HepG2 (cell line): Measurements from ENCODE around the gene TNXB. TPM values are rescaled to one million over a fixed set of nuclear protein-coding genes. Genes with fewer than 3 reads are reported as not detected.

Source experiments
- ATAC-seq: fragments of 200-7000 bp; cut with Tn5 transposase; 3 replicates; pipeline ENCODE4 v1.9.1; 2020; ENCODE audit warnings: mild to moderate bottlenecking, moderate library complexity
- BruUV-seq: library from RNA; stranded (reverse); fragments of 400-500 nt; replicated peaks from 2 replicates; lab custom pipeline; 2021; lab: Mats Ljungman, UMichigan
- CTCF ChIA-PET: fragments of 300-600 bp; formaldehyde crosslinking; extraction: SDS; loops from one replicate; lab custom pipeline; 2021; ENCODE audit warnings: low total read pairs, inconsistent platforms, low intra/inter-chr PET ratio; lab: Yijun Ruan, JAX
- POLR2A ChIA-PET: fragments of 350-600 bp; sonication (Branson Sonifier 250); formaldehyde crosslinking; loops from one replicate; lab custom pipeline; 2020; ENCODE audit warnings: antibody characterized with exemption, inconsistent platforms; lab: Yijun Ruan, JAX
- DNase-seq: peaks from one replicate; pipeline ENCODE4 v3.0.0-alpha.2; 2015; ENCODE audit warnings: low spot score
- FAIRE-seq: peaks from 3 replicates; lab custom pipeline; 2011; peaks lifted over from hg19 to GRCh38; lab: Jason Lieb, UNC
- H2AFZ ChIP-seq: one replicate; pipeline ENCODE4 v1.6.1; 2011; ENCODE audit warnings: low read length, inconsistent platforms
- H3K27ac ChIP-seq: fragments of 300-600 bp; 3 replicates; pipeline ENCODE4 v1.8.0; 2011; ENCODE audit warnings: mixed run types, mild to moderate bottlenecking, mixed read lengths, low read length, inconsistent platforms; ENCODE audit not compliant: insufficient read depth; ENCODE audit errors: extremely low read length
- H3K27me3 ChIP-seq, 2 experiments: fragments of 200-600 bp in 1 of 2; 2 replicates in 1 of 2; 3 replicates in 1 of 2; pipeline versions ENCODE4 v1.6.0 to v1.8.0; 2011; ENCODE audit warnings: low read length in 2 of 2, mild to moderate bottlenecking in 2 of 2, moderate library complexity in 2 of 2, inconsistent platforms in 1 of 2; ENCODE audit not compliant: insufficient read depth in 2 of 2, control insufficient read depth in 1 of 2
- H3K36me3 ChIP-seq, 2 experiments: fragments of 200-600 bp in 1 of 2; replicated peaks in 1 of 2; 2 replicates in 1 of 2; 3 replicates in 1 of 2; pipeline versions ENCODE4 v1.5.1 to v1.8.0; 2011; ENCODE audit warnings: low read length in 2 of 2, inconsistent platforms in 1 of 2; ENCODE audit not compliant: insufficient read depth in 2 of 2, control insufficient read depth in 1 of 2
- H3K4me1 ChIP-seq: 2 replicates; pipeline ENCODE4 v1.5.1; 2012; ENCODE audit warnings: low read length, inconsistent platforms; ENCODE audit not compliant: insufficient read depth
- H3K4me2 ChIP-seq: 2 replicates; pipeline ENCODE4 v1.6.0; 2011; ENCODE audit warnings: low read depth, low read length, inconsistent platforms
- H3K4me3 ChIP-seq, 3 experiments: fragments of 200-600 bp in 1 of 3; sonication (generic), shearing (Covaris generic) in 1 of 3; replicated peaks in 1 of 3; 2 replicates each; pipeline ENCODE4 v1.5.1; 2011 to 2016; ENCODE audit warnings: low read length in 3 of 3, inconsistent platforms in 2 of 3, low read depth in 2 of 3, mild to moderate bottlenecking in 2 of 3, control low read depth in 1 of 3, mixed read lengths in 1 of 3; ENCODE audit not compliant: insufficient read depth in 1 of 3
- H3K79me2 ChIP-seq: one replicate; pipeline ENCODE4 v1.6.1; 2011; ENCODE audit warnings: low read length, inconsistent platforms; ENCODE audit not compliant: insufficient read depth
- H3K9ac ChIP-seq: 2 replicates; pipeline ENCODE4 v1.6.0; 2011; ENCODE audit warnings: mild to moderate bottlenecking, low read depth, low read length, inconsistent platforms; ENCODE audit not compliant: insufficient read depth
- H3K9me3 ChIP-seq: 2 replicates; pipeline ENCODE4 v1.5.1; 2012; ENCODE audit warnings: mild to moderate bottlenecking, low read length
- H4K20me1 ChIP-seq: 2 replicates; pipeline ENCODE4 v1.6.0; 2011; ENCODE audit warnings: inconsistent platforms, mild to moderate bottlenecking, low read length, moderate library complexity; ENCODE audit not compliant: insufficient read depth
- DRAP1 ChIP-seq: IDR thresholded peaks from 2 replicates; pipeline ENCODE4 v1.6.1; 2016; ENCODE audit warnings: missing genetic modification reagents, missing compliant biosample characterization
- HNF4A ChIP-seq: sonication (generic); formaldehyde crosslinking; IDR thresholded peaks from 2 replicates; pipeline ENCODE4 v1.4.0; 2020; ENCODE audit warnings: missing genetic modification reagents
- KLF16 ChIP-seq, 2 experiments: sonication (generic) in 1 of 2; formaldehyde crosslinking in 1 of 2; IDR thresholded peaks; 2 replicates each; pipeline versions ENCODE4 v1.6.1 to v1.8.0; 2016 to 2023; ENCODE audit warnings: missing genetic modification reagents in 2 of 2, missing compliant biosample characterization in 1 of 2
- MAZ ChIP-seq, 2 experiments: sonication (generic) in 1 of 2; formaldehyde crosslinking in 1 of 2; IDR thresholded peaks; 2 replicates each; pipeline versions ENCODE4 v1.5.0 to v1.6.1; 2012 to 2020; ENCODE audit warnings: low read depth in 2 of 2, mild to moderate bottlenecking in 2 of 2, borderline replicate concordance in 1 of 2, improper control_type of control experiment in 1 of 2, low read length in 1 of 2, missing genetic modification reagents in 1 of 2, moderate library complexity in 1 of 2
- MBNL3 ChIP-seq: fragments of 250-450 bp; sonication (Bioruptor Pico); conservative IDR thresholded peaks from 2 replicates; pipeline ENCODE4 v1.8.0; 2022; ENCODE audit warnings: mild to moderate bottlenecking, inconsistent platforms
- NRL ChIP-seq: sonication (generic); formaldehyde crosslinking; IDR thresholded peaks from 2 replicates; pipeline ENCODE4 v1.5.0; 2020; ENCODE audit warnings: missing genetic modification reagents, mild to moderate bottlenecking, moderate library complexity, borderline replicate concordance
- POLR2AphosphoS5 ChIP-seq: IDR thresholded peaks from 2 replicates; pipeline ENCODE4 v1.6.1; 2012; ENCODE audit warnings: low read depth, low read length
- PREB ChIP-seq: sonication (generic); formaldehyde crosslinking; IDR thresholded peaks from 2 replicates; pipeline ENCODE4 v1.4.0; 2020; ENCODE audit warnings: missing genetic modification reagents
- SALL2 ChIP-seq: sonication (generic); formaldehyde crosslinking; IDR thresholded peaks from 2 replicates; pipeline ENCODE4 v1.8.1; 2023; ENCODE audit warnings: mild to moderate bottlenecking, missing genetic modification reagents, inconsistent platforms
- SAP130 ChIP-seq: IDR thresholded peaks from 2 replicates; pipeline ENCODE4 v1.6.1; 2016; ENCODE audit warnings: low read depth
- THYN1 ChIP-seq: sonication (generic); formaldehyde crosslinking; IDR thresholded peaks from 2 replicates; pipeline ENCODE4 v1.8.1; 2023; ENCODE audit warnings: low read depth, mild to moderate bottlenecking, moderate library complexity, missing genetic modification reagents, borderline replicate concordance
- ZFP62 ChIP-seq: sonication (generic); formaldehyde crosslinking; IDR thresholded peaks from 2 replicates; pipeline ENCODE4 v1.4.0; 2020; ENCODE audit warnings: missing genetic modification reagents
- ZNF839 ChIP-seq: sonication (generic); formaldehyde crosslinking; IDR thresholded peaks from 2 replicates; pipeline ENCODE4 v1.4.0; 2020; ENCODE audit warnings: missing genetic modification reagents, mild to moderate bottlenecking, borderline replicate concordance
- ZSCAN5A ChIP-seq: sonication (generic); formaldehyde crosslinking; IDR thresholded peaks from 2 replicates; pipeline ENCODE4 v1.8.0; 2022; ENCODE audit warnings: mild to moderate bottlenecking, missing genetic modification reagents, borderline replicate concordance
- WGBS: methylation state at CpG from one replicate; pipeline ENCODE4 v1.1.6; 2017; ENCODE audit warnings: low lambda C conversion rate; 5-methylcytosine and 5-hydroxymethylcytosine counted together
- in situ Hi-C: cut with HindIII; loops from 2 replicates; pipeline ENCODE4 v1.10.0; 2017; ENCODE audit warnings: low pct_unique_long_range_greater_than_20kb; ENCODE audit not compliant: extremely low pct_ligation_motif_present
- intact Hi-C: fragments of 100-400 bp; cut with micrococcal nuclease; formaldehyde crosslinking; loops from one replicate; pipeline ENCODE4 v1.10.0; 2022; ENCODE audit not compliant: unreplicated experiment
- polyA plus RNA-seq, 8 experiments: library from polyadenylated mRNA; depleted of rRNA in 3 of 8; stranded (reverse) in 7 of 8; unstranded in 1 of 8; fragments of >200 nt; fragmentation: Illumina TruSeq in 4 of 8; extraction: Trizol in 4 of 8; gene quantifications; 2 replicates each; pipeline versions ENCODE4 v1.2.1 to v1.2.3, GENCODE V29; 2011 to 2016; ENCODE audit warnings: low read depth in 4 of 8, missing spikeins in 1 of 8, mixed read lengths in 1 of 8; ENCODE audit not compliant: insufficient read depth in 1 of 8
- total RNA-seq, 5 experiments: library from RNA; depleted of rRNA; stranded (reverse); fragments of >200 nt; fragmentation: Illumina TruSeq; extraction: Trizol; gene quantifications; 2 replicates each; pipeline ENCODE4 v1.2.3, GENCODE V29; 2016; ENCODE audit warnings: low read depth in 1 of 5
- TF ChIP-seq, protein P1 (sequence below): sonication (generic); formaldehyde crosslinking; IDR thresholded peaks from 2 replicates; pipeline ENCODE4 v1.5.1; 2020; ENCODE audit warnings: mild to moderate bottlenecking, missing genetic modification reagents, moderate library complexity

TNXB gene
- total and polyA plus RNA-seq, 2 of the 13 experiments (the other 11 are each of a cell fraction or from before 2014, with no cell fraction given) = 1.6 to 2.7 TPM

- ChIA-PET CTCF (no interaction called here), POLR2A (no interaction called here)
- intact Hi-C loops = no loop called here
- TF ChIP-seq MBNL3 (CRISPR knock-in tag) (no peak), ZFP62 (CRISPR knock-in tag) (no peak), POLR2AphosphoS5 (no peak), NRL (CRISPR knock-in tag) (no peak), ZNF839 (CRISPR knock-in tag) (no peak), HNF4A (CRISPR knock-in tag) (no peak), SAP130 (no peak), KLF16 (CRISPR knock-in tag; IDR thresholded peaks at IDR 0.05) (no peak), SALL2 (CRISPR knock-in tag) (no peak), PREB (CRISPR knock-in tag) (no peak), DRAP1 (no peak), MAZ (IDR thresholded peaks at IDR 0.05; ENCODE audit: borderline replicate concordance, low read depth, low read length) (no peak), MAZ (CRISPR knock-in tag; IDR thresholded peaks at IDR 0.05; ENCODE audit: low read depth) (no peak), ZSCAN5A (CRISPR knock-in tag) (no peak), THYN1 (CRISPR knock-in tag) (no peak)
- TF ChIP-seq, protein P1, sequence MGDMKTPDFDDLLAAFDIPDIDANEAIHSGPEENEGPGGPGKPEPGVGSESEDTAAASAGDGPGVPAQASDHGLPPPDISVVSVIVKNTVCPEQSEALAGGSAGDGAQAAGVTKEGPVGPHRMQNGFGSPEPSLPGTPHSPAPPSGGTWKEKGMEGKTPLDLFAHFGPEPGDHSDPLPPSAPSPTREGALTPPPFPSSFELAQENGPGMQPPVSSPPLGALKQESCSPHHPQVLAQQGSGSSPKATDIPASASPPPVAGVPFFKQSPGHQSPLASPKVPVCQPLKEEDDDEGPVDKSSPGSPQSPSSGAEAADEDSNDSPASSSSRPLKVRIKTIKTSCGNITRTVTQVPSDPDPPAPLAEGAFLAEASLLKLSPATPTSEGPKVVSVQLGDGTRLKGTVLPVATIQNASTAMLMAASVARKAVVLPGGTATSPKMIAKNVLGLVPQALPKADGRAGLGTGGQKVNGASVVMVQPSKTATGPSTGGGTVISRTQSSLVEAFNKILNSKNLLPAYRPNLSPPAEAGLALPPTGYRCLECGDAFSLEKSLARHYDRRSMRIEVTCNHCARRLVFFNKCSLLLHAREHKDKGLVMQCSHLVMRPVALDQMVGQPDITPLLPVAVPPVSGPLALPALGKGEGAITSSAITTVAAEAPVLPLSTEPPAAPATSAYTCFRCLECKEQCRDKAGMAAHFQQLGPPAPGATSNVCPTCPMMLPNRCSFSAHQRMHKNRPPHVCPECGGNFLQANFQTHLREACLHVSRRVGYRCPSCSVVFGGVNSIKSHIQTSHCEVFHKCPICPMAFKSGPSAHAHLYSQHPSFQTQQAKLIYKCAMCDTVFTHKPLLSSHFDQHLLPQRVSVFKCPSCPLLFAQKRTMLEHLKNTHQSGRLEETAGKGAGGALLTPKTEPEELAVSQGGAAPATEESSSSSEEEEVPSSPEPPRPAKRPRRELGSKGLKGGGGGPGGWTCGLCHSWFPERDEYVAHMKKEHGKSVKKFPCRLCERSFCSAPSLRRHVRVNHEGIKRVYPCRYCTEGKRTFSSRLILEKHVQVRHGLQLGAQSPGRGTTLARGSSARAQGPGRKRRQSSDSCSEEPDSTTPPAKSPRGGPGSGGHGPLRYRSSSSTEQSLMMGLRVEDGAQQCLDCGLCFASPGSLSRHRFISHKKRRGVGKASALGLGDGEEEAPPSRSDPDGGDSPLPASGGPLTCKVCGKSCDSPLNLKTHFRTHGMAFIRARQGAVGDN = no peak
Measured at GRCh38 chr6:32084780-32085179, 24.4 kb downstream of the TNXB start.

More at GRCh38 chr6:32084780-32085179, 24.4 kb downstream of the TNXB start:
- Histone ChIP-seq H3K4me3 (no peak overlapping the region), H3K9ac (no peak overlapping the region), H3K79me2 (no peaks in the 10 kb centered on the region), H3K27ac (no peak overlapping the region), H3K4me2 (no peak overlapping the region), H2AFZ (no peak overlapping the region), H4K20me1 (no peaks in the 10 kb centered on the region), H3K9me3 (no peaks in the 10 kb centered on the region), H3K4me1 (peaks cover 52% of the 10 kb centered on the region), H3K27me3 (peaks cover 6 to 59% of the 10 kb centered on the region in 2 experiments), H3K36me3 (no peaks in the 10 kb centered on the region)
- no peak for DNase-seq
- in situ Hi-C loops = loop anchor here (25.0 kb wide), 1 partner anchor 703 kb away; no protein-coding TSS in a partner anchor
- ATAC-seq = no peak
- BruUV-seq = no TSS peak
- 53% methylated on average over 2 of the region's 2 CpGs for WGBS
- no peak for FAIRE-seq
